ENCODE data around the gene SLC11A1. TPM values are rescaled to one million over a fixed set of nuclear protein-coding genes. Genes with fewer than 3 reads are reported as not detected.

SLC11A1 gene
- total RNA-seq, 4 donors from 2014 or later: 5.6 to 38.1 (median 20.7) TPM

- no peaks in the 10 kb centered on the region for H3K36me3 ChIP-seq
- no peak overlapping the region for H3K27ac ChIP-seq (replicated peaks in 1 of 4)
- H3K9me3 ChIP-seq: no peaks in the 10 kb centered on the region
- DNase-seq (ENCODE audit: extremely low spot score): no peak
- H3K4me1 ChIP-seq: no peaks in the 10 kb centered on the region
- no peaks in the 10 kb centered on the region for H3K27me3 ChIP-seq
- no peak for TF ChIP-seq POLR2AphosphoS5 (IDR thresholded peaks at IDR 0.05)
- TF ChIP-seq, protein P1, sequence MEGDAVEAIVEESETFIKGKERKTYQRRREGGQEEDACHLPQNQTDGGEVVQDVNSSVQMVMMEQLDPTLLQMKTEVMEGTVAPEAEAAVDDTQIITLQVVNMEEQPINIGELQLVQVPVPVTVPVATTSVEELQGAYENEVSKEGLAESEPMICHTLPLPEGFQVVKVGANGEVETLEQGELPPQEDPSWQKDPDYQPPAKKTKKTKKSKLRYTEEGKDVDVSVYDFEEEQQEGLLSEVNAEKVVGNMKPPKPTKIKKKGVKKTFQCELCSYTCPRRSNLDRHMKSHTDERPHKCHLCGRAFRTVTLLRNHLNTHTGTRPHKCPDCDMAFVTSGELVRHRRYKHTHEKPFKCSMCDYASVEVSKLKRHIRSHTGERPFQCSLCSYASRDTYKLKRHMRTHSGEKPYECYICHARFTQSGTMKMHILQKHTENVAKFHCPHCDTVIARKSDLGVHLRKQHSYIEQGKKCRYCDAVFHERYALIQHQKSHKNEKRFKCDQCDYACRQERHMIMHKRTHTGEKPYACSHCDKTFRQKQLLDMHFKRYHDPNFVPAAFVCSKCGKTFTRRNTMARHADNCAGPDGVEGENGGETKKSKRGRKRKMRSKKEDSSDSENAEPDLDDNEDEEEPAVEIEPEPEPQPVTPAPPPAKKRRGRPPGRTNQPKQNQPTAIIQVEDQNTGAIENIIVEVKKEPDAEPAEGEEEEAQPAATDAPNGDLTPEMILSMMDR (IDR thresholded peaks at IDR 0.05): no peak
- TF ChIP-seq POLR2A (IDR thresholded peaks at IDR 0.05; ENCODE audit: low read depth): no peak
- no peak for TF ChIP-seq EP300 (IDR thresholded peaks at IDR 0.05)
- no peak overlapping the region for H3K4me3 ChIP-seq
- intact Hi-C loops (cut with DNase I): no loop called here
- 84% methylated on average over 5 of the region's 9 CpGs for WGBS
Measured at GRCh38 chr2:218423584-218423983, 41.5 kb downstream of the SLC11A1 start.

DNA sequence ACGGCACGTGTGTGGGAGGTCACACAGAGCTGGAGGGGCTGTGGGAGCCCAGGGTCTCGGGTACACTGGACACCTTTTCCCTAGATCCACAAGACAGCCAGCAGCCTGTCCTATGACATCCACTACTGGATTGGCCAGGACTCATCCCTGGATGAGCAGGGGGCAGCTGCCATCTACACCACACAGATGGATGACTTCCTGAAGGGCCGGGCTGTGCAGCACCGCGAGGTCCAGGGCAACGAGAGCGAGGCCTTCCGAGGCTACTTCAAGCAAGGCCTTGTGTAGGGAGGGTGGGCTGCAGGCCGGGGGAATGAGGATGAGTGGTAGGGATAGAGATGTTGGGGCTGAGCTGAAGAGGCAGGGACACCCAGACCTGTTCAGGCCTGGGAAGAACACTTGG is 43.5 kb downstream of the SLC11A1 start:
- no peak for TF ChIP-seq POLR2AphosphoS5 (IDR thresholded peaks at IDR 0.05)
- TF ChIP-seq EP300 (IDR thresholded peaks at IDR 0.05): no peak
- Histone ChIP-seq H3K27ac (replicated peaks in 1 of 4) (no peak overlapping the region), H3K36me3 (no peaks in the 10 kb centered on the region), H3K4me3 (no peak overlapping the region), H3K9me3 (no peaks in the 10 kb centered on the region), H3K27me3 (peaks cover 0 to 3% (median 0%) of the 10 kb centered on the region in 4 donors), H3K4me1 (no peaks in the 10 kb centered on the region)
- no peak for DNase-seq (ENCODE audit: extremely low spot score)
- 84% methylated on average over 9 of the region's 10 CpGs for WGBS
- intact Hi-C loops (cut with DNase I): no loop called here

GRCh38 chr2:218427741-218428140 is 45.7 kb downstream of the SLC11A1 start:
- Histone ChIP-seq H3K9me3 (no peaks in the 10 kb centered on the region), H3K4me1 (no peaks in the 10 kb centered on the region), H3K27ac (replicated peaks in 1 of 4) (no peak overlapping the region), H3K36me3 (no peaks in the 10 kb centered on the region), H3K4me3 (no peak overlapping the region), H3K27me3 (peaks cover 0 to 3% (median 0%) of the 10 kb centered on the region in 4 donors)
- intact Hi-C loops (cut with DNase I): no loop called here
- DNase-seq (ENCODE audit: extremely low spot score): no peak
- WGBS: 75% methylated on average over 9 of the region's 11 CpGs
- TF ChIP-seq, protein P1 (IDR thresholded peaks at IDR 0.05): no peak
- no peak for TF ChIP-seq POLR2AphosphoS5 (IDR thresholded peaks at IDR 0.05)

GRCh38 chr2:218428846-218429558 is 46.9 kb downstream of the SLC11A1 start:
- H3K4me3 ChIP-seq: no peak overlapping the region
- TF ChIP-seq EP300 (IDR thresholded peaks at IDR 0.05) (no peak), POLR2A (IDR thresholded peaks at IDR 0.05; ENCODE audit: low read depth) (no peak)
- peaks cover 0 to 3% (median 0%) of the 10 kb centered on the region in 4 donors for H3K27me3 ChIP-seq
- H3K9me3 ChIP-seq: no peaks in the 10 kb centered on the region
- 92% methylated on average over 22 of the region's 24 CpGs for WGBS
- no peak overlapping the region for H3K27ac ChIP-seq (replicated peaks in 1 of 4)
- no peak for DNase-seq (ENCODE audit: extremely low spot score)
- intact Hi-C loops (cut with DNase I): no loop called here
- no peaks in the 10 kb centered on the region for H3K4me1 ChIP-seq
- no peaks in the 10 kb centered on the region for H3K36me3 ChIP-seq

DNA sequence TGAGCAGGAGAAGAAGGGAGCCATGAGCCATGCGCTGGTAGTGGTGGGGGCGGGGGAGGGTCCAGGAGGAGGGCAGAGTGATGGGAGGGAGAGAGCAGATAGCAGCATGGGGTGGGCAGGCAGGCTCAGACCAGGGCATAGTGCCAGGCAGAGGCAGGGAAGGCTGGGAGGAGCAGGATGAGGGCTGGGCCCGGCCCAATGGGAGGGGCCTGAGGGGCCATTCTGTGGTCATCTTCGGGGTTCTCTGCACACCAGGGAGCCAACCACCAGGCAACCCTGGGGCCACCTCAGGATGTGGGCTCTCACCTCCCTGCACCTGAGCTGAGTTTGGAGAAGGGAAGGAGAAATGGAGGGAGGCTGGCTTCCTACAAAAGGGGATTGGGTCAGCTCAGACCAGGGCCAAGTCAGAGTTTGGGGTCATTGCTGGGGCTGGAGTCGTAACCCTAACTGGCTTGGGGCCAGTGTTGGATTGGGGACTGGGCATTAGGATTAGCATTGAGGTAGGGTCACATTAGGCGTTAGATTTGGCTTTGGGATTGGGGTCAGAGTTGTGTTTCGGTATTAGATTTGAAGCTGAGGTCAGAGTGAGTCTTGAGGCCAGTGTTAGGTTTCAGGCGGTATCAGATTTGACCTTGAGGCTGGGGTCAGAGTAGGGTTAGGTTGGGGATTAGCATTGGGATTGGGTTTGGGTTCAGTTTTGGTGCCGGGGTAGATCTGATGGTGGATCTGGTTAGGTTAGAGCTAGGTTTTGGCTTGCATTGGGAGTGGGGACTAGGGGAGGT is 48.0 kb downstream of the SLC11A1 start:
- Histone ChIP-seq H3K27ac (replicated peaks in 1 of 4) (no peak overlapping the region), H3K4me3 (no peak overlapping the region), H3K27me3 (peaks cover 0 to 3% (median 0%) of the 10 kb centered on the region in 4 donors), H3K4me1 (no peaks in the 10 kb centered on the region), H3K36me3 (no peaks in the 10 kb centered on the region), H3K9me3 (no peaks in the 10 kb centered on the region)
- no peak for DNase-seq (ENCODE audit: extremely low spot score)
- WGBS: 73% methylated on average over 9 of the region's 9 CpGs
- intact Hi-C loops (cut with DNase I): no loop called here
- TF ChIP-seq, protein P1 (IDR thresholded peaks at IDR 0.05): no peak
- TF ChIP-seq POLR2A (IDR thresholded peaks at IDR 0.05; ENCODE audit: low read depth) (no peak), EP300 (IDR thresholded peaks at IDR 0.05) (no peak), POLR2AphosphoS5 (IDR thresholded peaks at IDR 0.05) (no peak)
